Mucosa of rectum (tissue), 2 donors: ENCODE data around the gene GGT5.
"Not testable (repeated sequence)": the region's sequence is repeated elsewhere in the genome, so short reads cannot be mapped to it uniquely, and the experiment has no call there.

Source experiments
- H3K27ac ChIP-seq, 2 donors: one replicate each; pipeline ENCODE4 v1.7.0; 2013; ENCODE audit warnings: inconsistent platforms in 2 of 2, low read depth in 2 of 2, low read length in 2 of 2
- H3K27me3 ChIP-seq, 2 donors: one replicate each; pipeline ENCODE4 v1.7.0; 2013; ENCODE audit warnings: low read length in 2 of 2; ENCODE audit not compliant: control insufficient read depth in 2 of 2, insufficient read depth in 2 of 2
- H3K36me3 ChIP-seq, 2 donors: one replicate each; pipeline ENCODE4 v1.7.0; 2013; ENCODE audit warnings: low read length in 2 of 2; ENCODE audit not compliant: control insufficient read depth in 2 of 2, insufficient read depth in 2 of 2
- H3K4me1 ChIP-seq, 2 donors: one replicate each; pipeline ENCODE4 v1.7.0; 2013; ENCODE audit warnings: low read length in 2 of 2, mild to moderate bottlenecking in 1 of 2; ENCODE audit not compliant: control insufficient read depth in 2 of 2, insufficient read depth in 2 of 2
- H3K4me3 ChIP-seq, 2 donors: one replicate each; pipeline ENCODE4 v1.7.0; 2013; ENCODE audit warnings: low read length in 2 of 2
- H3K9ac ChIP-seq, 2 donors: one replicate each; pipeline ENCODE4 v1.7.0; 2013; ENCODE audit warnings: low read length in 2 of 2, low read depth in 1 of 2, mild to moderate bottlenecking in 1 of 2
- H3K9me3 ChIP-seq, 2 donors: one replicate each; pipeline ENCODE4 v1.7.0; 2013; ENCODE audit warnings: low read length in 2 of 2; ENCODE audit not compliant: control insufficient read depth in 2 of 2
- donor health status: healthy.
- donor health status: Normal muscosa, but diverticular disease.

The GGT5 gene

GRCh38 chr22:24264329-24264896 is 19.5 kb upstream of the GGT5 start:
- not testable (repeated sequence) for H3K4me3 ChIP-seq, H3K27ac ChIP-seq, H3K9me3 ChIP-seq, H3K9ac ChIP-seq, H3K36me3 ChIP-seq, H3K27me3 ChIP-seq, H3K4me1 ChIP-seq

DNA sequence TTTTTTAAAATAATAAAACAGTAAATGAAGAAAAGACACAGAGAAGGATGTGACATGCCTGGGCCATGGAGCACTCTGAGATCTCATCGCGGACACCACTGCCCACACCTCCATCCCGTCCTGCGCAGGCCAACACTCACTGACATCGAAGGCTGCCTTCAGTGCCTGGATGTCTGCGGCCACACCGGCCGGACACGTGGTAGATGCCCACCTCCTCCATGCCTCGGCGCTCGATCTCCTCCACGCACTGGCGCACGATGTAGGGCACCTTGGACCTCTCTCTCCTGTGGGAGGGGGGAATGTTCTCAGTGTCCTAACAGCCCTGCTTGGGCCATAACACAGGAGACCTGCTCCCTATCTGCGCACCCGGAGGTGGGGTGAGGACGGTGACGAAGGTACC is 18.6 kb upstream of the GGT5 start:
- H3K36me3 ChIP-seq, H3K9me3 ChIP-seq, H3K27me3 ChIP-seq, H3K9ac ChIP-seq, H3K4me1 ChIP-seq, H3K4me3 ChIP-seq, H3K27ac ChIP-seq: not testable (repeated sequence)

- H3K36me3 ChIP-seq, H3K9ac ChIP-seq, H3K4me1 ChIP-seq, H3K4me3 ChIP-seq, H3K27me3 ChIP-seq, H3K9me3 ChIP-seq, H3K27ac ChIP-seq: not testable (repeated sequence)
Measured at GRCh38 chr22:24262185-24262749, 17.4 kb upstream of the GGT5 start.

DNA sequence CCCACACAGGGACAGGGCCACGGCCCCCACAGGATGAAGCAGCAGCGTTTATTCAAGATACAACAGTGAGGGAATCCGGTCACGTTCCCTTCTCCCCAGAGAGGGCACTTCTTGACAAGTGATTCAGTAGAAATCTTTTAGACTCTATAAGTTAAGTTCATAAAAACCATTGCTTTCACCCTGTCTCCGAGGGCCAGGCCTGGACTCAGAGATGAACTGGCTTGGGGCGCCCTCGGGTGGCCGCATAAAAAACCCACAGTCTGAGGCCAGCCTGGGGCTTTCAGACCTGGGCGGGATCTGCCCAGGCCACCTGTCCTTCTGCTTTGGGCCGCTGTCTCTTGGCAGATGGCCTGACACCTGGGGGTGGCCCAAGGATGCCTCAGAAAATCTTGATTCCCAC is 14.6 kb upstream of the GGT5 start:
- H3K27ac ChIP-seq, H3K27me3 ChIP-seq, H3K36me3 ChIP-seq, H3K9ac ChIP-seq, H3K4me1 ChIP-seq, H3K9me3 ChIP-seq, H3K4me3 ChIP-seq: not testable (repeated sequence)

- not testable (repeated sequence) for H3K27ac ChIP-seq, H3K9me3 ChIP-seq, H3K9ac ChIP-seq, H3K4me3 ChIP-seq, H3K36me3 ChIP-seq, H3K4me1 ChIP-seq, H3K27me3 ChIP-seq
Measured at GRCh38 chr22:24256736-24257135, 11.9 kb upstream of the GGT5 start.

DNA sequence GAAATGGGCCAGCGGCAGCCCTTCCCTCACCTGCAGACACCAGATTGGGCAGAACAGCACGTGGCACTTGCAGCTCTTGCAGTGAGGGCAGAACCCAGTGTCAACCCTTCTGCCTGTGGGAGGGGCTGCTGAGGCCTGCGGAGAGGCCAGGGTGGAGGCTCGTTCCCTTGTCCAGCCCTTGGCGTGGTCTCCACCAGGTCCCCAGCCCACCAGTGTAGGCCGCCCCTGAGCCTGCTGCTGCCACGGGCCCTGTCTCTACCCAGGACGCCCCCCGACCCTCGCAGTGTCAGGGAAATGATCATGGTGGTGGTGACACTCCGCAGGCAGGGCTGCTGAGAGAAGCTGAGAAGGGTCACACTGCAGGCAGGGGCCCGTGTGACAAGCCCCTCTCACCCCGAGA is 11.3 kb upstream of the GGT5 start:
- H3K27ac ChIP-seq, H3K4me3 ChIP-seq, H3K4me1 ChIP-seq, H3K9ac ChIP-seq, H3K9me3 ChIP-seq, H3K27me3 ChIP-seq, H3K36me3 ChIP-seq: not testable (repeated sequence)

DNA sequence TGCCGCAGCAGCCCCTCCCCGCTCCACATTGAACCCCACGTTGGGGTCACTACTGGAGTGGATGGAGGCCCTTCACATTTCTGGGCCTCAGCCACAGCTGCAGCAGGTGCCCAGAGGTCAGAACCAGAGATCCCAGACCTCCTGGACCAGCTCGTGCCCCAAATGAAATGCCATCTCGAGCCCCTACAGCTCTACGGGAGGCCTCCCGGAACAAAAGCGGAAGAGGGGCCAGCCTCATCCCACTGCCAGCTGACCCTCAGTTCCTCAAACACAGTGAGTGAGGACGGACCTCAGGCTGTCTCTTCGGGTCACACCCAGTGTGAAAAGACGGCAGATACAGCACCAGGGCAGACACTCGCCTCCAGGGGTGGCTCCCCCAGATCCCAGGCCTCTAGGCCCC is 8.2 kb upstream of the GGT5 start:
- H3K9ac ChIP-seq, H3K9me3 ChIP-seq, H3K27me3 ChIP-seq, H3K4me3 ChIP-seq, H3K4me1 ChIP-seq, H3K27ac ChIP-seq, H3K36me3 ChIP-seq: not testable (repeated sequence)

DNA sequence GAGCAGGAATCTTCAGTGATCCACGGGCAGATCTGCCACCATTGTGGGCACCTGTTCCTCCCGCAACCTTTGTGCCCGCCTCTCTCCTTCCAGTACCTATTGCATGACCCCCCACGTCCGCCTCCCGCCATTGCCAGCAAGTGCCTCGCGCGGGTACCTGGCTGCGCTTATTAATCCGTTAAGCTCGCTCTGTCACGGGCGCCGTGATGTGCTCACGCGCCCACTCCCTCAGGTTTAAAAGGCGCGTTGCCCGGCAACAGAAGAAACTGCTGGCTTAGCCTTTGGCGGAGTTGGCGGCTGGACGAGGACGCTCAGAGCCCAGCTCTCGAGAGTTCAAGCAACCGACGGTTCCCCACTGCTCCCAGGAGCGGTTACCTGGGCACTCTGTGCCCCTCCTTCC is 6.4 kb upstream of the GGT5 start:
- H3K4me1 ChIP-seq, H3K36me3 ChIP-seq, H3K9me3 ChIP-seq, H3K9ac ChIP-seq, H3K27ac ChIP-seq, H3K27me3 ChIP-seq, H3K4me3 ChIP-seq: not testable (repeated sequence)

DNA sequence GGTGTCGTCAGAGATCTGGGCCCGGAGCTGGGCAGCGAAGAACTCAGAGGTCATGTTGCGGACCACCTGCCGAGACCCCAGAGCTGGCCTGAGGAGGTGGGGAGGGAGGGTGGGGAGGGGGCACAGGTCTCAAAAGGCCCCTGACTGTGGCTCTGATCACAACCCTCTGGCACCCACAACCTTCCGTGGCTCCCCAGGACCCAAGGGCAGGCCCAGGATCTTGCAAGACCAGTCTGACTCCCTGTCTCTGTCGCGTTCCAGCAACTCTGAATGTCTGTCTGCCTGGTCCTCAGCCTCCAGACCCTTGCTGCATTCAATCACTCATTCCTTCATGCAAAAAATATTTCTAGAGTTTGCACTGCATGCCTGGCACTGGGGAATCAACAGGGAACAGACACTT is 4.5 kb upstream of the GGT5 start:
- H3K27me3 ChIP-seq, H3K27ac ChIP-seq, H3K4me3 ChIP-seq, H3K9me3 ChIP-seq, H3K4me1 ChIP-seq, H3K36me3 ChIP-seq, H3K9ac ChIP-seq: not testable (repeated sequence)

- H3K9ac ChIP-seq, H3K27me3 ChIP-seq, H3K9me3 ChIP-seq, H3K27ac ChIP-seq, H3K4me3 ChIP-seq, H3K36me3 ChIP-seq, H3K4me1 ChIP-seq: not testable (repeated sequence)
Measured at GRCh38 chr22:24248611-24249010, 3.7 kb upstream of the GGT5 start.
